ENCODE data around the gene TBX6.

TBX6 gene

DNA sequence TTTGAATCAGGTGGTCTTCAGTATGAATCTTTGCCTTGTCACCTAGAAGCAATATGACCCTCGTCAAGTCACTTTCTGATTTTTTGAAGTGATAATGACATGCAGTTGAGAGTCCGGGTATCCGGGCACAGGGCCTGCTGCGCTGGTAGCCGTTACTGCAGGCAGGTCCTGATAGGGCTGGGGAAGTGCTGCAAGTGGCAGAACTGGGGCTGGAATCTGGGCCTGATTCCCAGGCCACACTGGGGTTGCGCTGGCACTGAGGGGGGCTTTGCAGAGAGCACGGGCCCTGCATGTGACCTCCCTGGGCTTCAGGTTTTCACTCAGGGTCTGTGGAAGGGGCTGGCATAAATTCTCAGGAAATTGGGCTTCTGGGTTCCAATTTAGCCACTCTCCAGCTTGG is 13.0 kb downstream of the TBX6 start:
- no peak overlapping the region for H3K4me3 ChIP-seq (ENCODE audit: low read length)
- no peak for TF ChIP-seq CTCF (conservative IDR thresholded peaks at IDR 0.05; ENCODE audit: low read length)
- DNase-seq (ENCODE audit: low read depth), result no peak

- H3K4me3 ChIP-seq (ENCODE audit: low read length), result peak overlapping the region; percentile 95
- DNase-seq (ENCODE audit: low read depth), result no peak
These were observed 14.1 kb downstream of the TBX6 start for GRCh38 chr16:30077656-30078055.

GRCh38 chr16:30076276-30076791 is 15.4 kb downstream of the TBX6 start:
- TF ChIP-seq CTCF (conservative IDR thresholded peaks at IDR 0.05; ENCODE audit: low read length), result no peak
- no peak for DNase-seq (ENCODE audit: low read depth)
- H3K4me3 ChIP-seq (ENCODE audit: low read length), result peak overlapping the region; percentile 95

More at GRCh38 chr16:30077656-30078055, 14.1 kb downstream of the TBX6 start:
- TF ChIP-seq CTCF (conservative IDR thresholded peaks at IDR 0.05; ENCODE audit: low read length), result no peak

DNA sequence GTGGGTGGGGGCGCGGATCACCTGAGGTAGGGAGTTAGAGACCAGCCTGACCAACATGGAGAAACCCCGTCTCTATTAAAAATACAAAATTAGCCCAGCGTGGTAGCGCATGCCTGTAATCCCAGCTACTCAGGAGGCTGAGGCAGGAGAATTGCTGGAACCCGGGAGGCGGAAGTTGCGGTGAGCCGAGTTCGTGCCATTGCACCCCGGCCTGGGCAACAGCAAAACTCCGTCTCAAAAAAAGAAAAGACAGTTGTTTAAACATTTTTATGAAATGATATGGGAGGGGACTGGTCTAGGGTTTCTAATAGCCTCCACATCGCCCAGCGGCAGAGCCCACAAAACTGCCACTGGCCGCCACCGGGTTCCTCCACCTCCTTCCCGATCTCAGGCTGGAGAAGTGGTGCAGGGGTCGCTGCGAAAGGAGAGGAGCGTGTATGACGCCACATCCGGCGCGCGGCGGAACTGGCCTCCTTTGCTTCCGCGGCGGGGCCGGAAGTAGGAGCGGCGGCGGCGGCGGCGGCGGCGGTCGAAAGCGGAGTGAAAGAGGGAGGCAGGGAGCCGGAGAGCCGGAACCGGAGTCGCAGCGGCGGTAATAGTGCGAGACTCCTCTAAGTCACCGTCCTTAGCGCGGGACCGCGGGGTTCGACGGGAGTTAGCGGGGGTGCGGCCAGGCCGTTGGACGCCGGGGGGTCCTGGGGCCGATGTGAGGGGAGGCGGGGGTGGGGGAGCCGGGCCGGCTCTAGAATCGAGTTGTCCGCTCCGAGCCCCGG is 16.0 kb downstream of the TBX6 start, which contains the start of gene PPP4C:
Gene PPP4C (plus strand): TSS at position 492 of the 773 bp plus-strand sequence. CDS start 384 bp downstream, outside the sequence.
- DNase-seq (ENCODE audit: low read depth), result peak; percentile 86
- peak within 1 kb of the TSS; percentile 95 for H3K4me3 ChIP-seq (ENCODE audit: low read length)
- TF ChIP-seq CTCF (conservative IDR thresholded peaks at IDR 0.05; ENCODE audit: low read length), result no peak

DNA sequence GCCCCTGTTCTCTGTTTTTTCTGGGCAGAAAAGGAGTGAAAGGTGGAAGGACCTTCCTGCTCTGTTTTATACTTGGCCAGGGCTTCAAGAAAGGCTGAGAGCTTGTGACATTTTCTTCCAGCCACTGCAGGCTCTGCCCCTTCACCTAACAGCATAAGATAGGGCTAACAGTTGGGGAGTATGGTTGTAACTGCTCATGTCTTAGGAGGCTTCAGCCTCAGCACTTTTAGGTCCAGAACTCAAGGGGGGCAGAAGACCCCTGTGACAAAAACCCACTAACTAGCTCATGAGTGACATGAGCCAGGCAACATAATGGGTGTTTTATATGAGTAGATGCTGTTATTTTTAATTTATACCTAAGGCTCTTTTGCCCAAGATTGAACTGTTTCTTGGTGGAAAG is 21.2 kb downstream of the TBX6 start:
- H3K4me3 ChIP-seq (ENCODE audit: low read length), result peak overlapping the region; percentile 41; the same call in 1 of the 2 replicates
- no peak for DNase-seq (ENCODE audit: low read depth)
- no peak for TF ChIP-seq CTCF (conservative IDR thresholded peaks at IDR 0.05; ENCODE audit: low read length)

- peak overlapping the region; percentile 41 for H3K4me3 ChIP-seq (ENCODE audit: low read length)
- TF ChIP-seq CTCF (conservative IDR thresholded peaks at IDR 0.05; ENCODE audit: low read length), result no peak
- DNase-seq (ENCODE audit: low read depth), result no peak
These were observed 21.9 kb downstream of the TBX6 start for GRCh38 chr16:30069611-30070462.

Data from AG10803 (cell line).